Testis (tissue), 2 donors: Measurements from ENCODE around the gene IMMP2L.

ENCODE experiments used
- CTCF ChIP-seq, 3 experiments: fragments of 450-650 bp in 2 of 3; fragments of 200-600 bp in 1 of 3; sonication (generic) in 1 of 3; IDR thresholded peaks; one replicate each; pipeline ENCODE4 v1.5.1; 2016 to 2019; ENCODE audit warnings: antibody characterized with exemption in 3 of 3, mild to moderate bottlenecking in 2 of 3, moderate library complexity in 1 of 3
- POLR2A ChIP-seq: fragments of 450-650 bp; IDR thresholded peaks from one replicate; pipeline ENCODE4 v1.6.1; 2017; ENCODE audit warnings: antibody characterized with exemption, mild to moderate bottlenecking, moderate library complexity

GRCh38 chr7:110650328-110650727 is 912.0 kb downstream of the IMMP2L start:
- TF ChIP-seq CTCF (IDR thresholded peaks at IDR 0.05) (no peak), POLR2A (no peak)
